Loucy (cell line): Measurements from ENCODE around the gene CHN1.

ENCODE experiments used
- H2AFZ ChIP-seq: fragments of 200-600 bp; sonication (generic); 2 replicates; pipeline ENCODE4 v1.6.0; 2016; ENCODE audit warnings: antibody characterized with exemption, mild to moderate bottlenecking, low read length, moderate library complexity
- H3F3A ChIP-seq: fragments of 200-600 bp; 2 replicates; pipeline ENCODE4 v1.6.0; 2016; ENCODE audit warnings: antibody characterized with exemption, low read depth, mild to moderate bottlenecking
- H3K27me3 ChIP-seq: fragments of 200-600 bp; sonication (generic); 2 replicates; pipeline ENCODE4 v1.6.1; 2014; ENCODE audit warnings: low read length, mild to moderate bottlenecking; ENCODE audit not compliant: insufficient read depth, poor library complexity, severe bottlenecking
- H3K36me3 ChIP-seq: fragments of 200-600 bp; sonication (generic); 2 replicates; pipeline ENCODE4 v1.6.1; 2016; ENCODE audit warnings: low read length; ENCODE audit not compliant: insufficient read depth
- H3K4me1 ChIP-seq: fragments of 200-600 bp; sonication (generic); 2 replicates; pipeline ENCODE4 v1.5.1; 2014; ENCODE audit warnings: low read length, mild to moderate bottlenecking; ENCODE audit not compliant: insufficient read depth, poor library complexity, severe bottlenecking
- H3K4me2 ChIP-seq: fragments of 200-600 bp; sonication (generic); 2 replicates; pipeline ENCODE4 v1.6.0; 2014; ENCODE audit warnings: antibody characterized with exemption, low read length, low read depth, mild to moderate bottlenecking; ENCODE audit not compliant: poor library complexity, severe bottlenecking
- H3K4me3 ChIP-seq: fragments of 200-600 bp; sonication (generic); 2 replicates; pipeline ENCODE4 v1.5.1; 2014; ENCODE audit warnings: low read length, mild to moderate bottlenecking, mixed read lengths; ENCODE audit not compliant: poor library complexity, severe bottlenecking
- H3K79me2 ChIP-seq: fragments of 200-600 bp; sonication (generic); 2 replicates; pipeline ENCODE4 v1.6.1; 2014; ENCODE audit warnings: low read length; ENCODE audit not compliant: insufficient read depth
- H3K9ac ChIP-seq: fragments of 200-600 bp; sonication (generic); 2 replicates; pipeline ENCODE4 v1.6.0; 2014; ENCODE audit warnings: mild to moderate bottlenecking, low read depth, low read length, moderate library complexity; ENCODE audit not compliant: poor library complexity, severe bottlenecking
- H3K9me2 ChIP-seq: fragments of 200-600 bp; sonication (generic); replicated peaks from 2 replicates; pipeline ENCODE4 v1.6.1; 2016; ENCODE audit warnings: low read depth, low read length, mixed read lengths
- H3K9me3 ChIP-seq: fragments of 200-600 bp; sonication (generic); 2 replicates; pipeline ENCODE4 v1.6.1; 2014; ENCODE audit warnings: mild to moderate bottlenecking, antibody characterized with exemption, low read length, low read depth; ENCODE audit not compliant: insufficient read depth
- H4K20me1 ChIP-seq: fragments of 200-600 bp; sonication (generic); 2 replicates; pipeline ENCODE4 v1.6.0; 2014; ENCODE audit warnings: antibody characterized with exemption, low read length, mild to moderate bottlenecking; ENCODE audit not compliant: insufficient read depth, poor library complexity, severe bottlenecking
- CTCF ChIP-seq: fragments of 200-600 bp; sonication (generic); conservative IDR thresholded peaks from 2 replicates; pipeline ENCODE4 v1.5.1; 2014; ENCODE audit warnings: mild to moderate bottlenecking, antibody characterized with exemption, low read length
- EZH2phosphoT487 ChIP-seq: fragments of 200-600 bp; IDR thresholded peaks from 2 replicates; pipeline ENCODE4 v1.6.1; 2018; ENCODE audit warnings: antibody characterized with exemption, mild to moderate bottlenecking, moderate library complexity, borderline replicate concordance

Gene CHN1

GRCh38 chr2:174836377-174836994 is 168.7 kb downstream of the CHN1 start:
- H3K4me2 ChIP-seq = no peak overlapping the region
- H3K9me3 ChIP-seq = no peaks in the 10 kb centered on the region
- H3K9ac ChIP-seq = no peak overlapping the region
- H2AFZ ChIP-seq = no peak overlapping the region
- H3F3A ChIP-seq = no peaks in the 10 kb centered on the region
- TF ChIP-seq CTCF (no peak), EZH2phosphoT487 (no peak)
- H3K27me3 ChIP-seq = no peaks in the 10 kb centered on the region
- H3K79me2 ChIP-seq = no peaks in the 10 kb centered on the region
- no peaks in the 10 kb centered on the region for H3K36me3 ChIP-seq
- no peaks in the 10 kb centered on the region for H4K20me1 ChIP-seq
- no peaks in the 10 kb centered on the region for H3K4me1 ChIP-seq
- no peak overlapping the region for H3K4me3 ChIP-seq
- H3K9me2 ChIP-seq = no peaks in the 10 kb centered on the region

- Histone ChIP-seq H2AFZ (no peak overlapping the region), H3K36me3 (no peaks in the 10 kb centered on the region), H3F3A (no peaks in the 10 kb centered on the region), H3K9me3 (no peaks in the 10 kb centered on the region), H4K20me1 (no peaks in the 10 kb centered on the region), H3K9ac (no peak overlapping the region), H3K9me2 (no peaks in the 10 kb centered on the region), H3K4me3 (no peak overlapping the region), H3K4me2 (no peak overlapping the region), H3K79me2 (no peaks in the 10 kb centered on the region), H3K27me3 (no peaks in the 10 kb centered on the region), H3K4me1 (no peaks in the 10 kb centered on the region)
- TF ChIP-seq CTCF = no peak
- no peak for TF ChIP-seq EZH2phosphoT487
Measured at GRCh38 chr2:174835797-174836255, 169.4 kb downstream of the CHN1 start.

- Histone ChIP-seq H2AFZ (no peak overlapping the region), H3K79me2 (no peaks in the 10 kb centered on the region), H3K9me3 (no peaks in the 10 kb centered on the region), H3K4me1 (no peaks in the 10 kb centered on the region), H3K36me3 (no peaks in the 10 kb centered on the region), H3F3A (no peaks in the 10 kb centered on the region), H3K27me3 (no peaks in the 10 kb centered on the region), H3K9me2 (no peaks in the 10 kb centered on the region), H3K4me2 (no peak overlapping the region), H3K4me3 (no peak overlapping the region), H4K20me1 (no peaks in the 10 kb centered on the region), H3K9ac (no peak overlapping the region)
- TF ChIP-seq EZH2phosphoT487 = no peak
- TF ChIP-seq CTCF = no peak
Measured at GRCh38 chr2:174833737-174834136, 171.4 kb downstream of the CHN1 start.
